Glomerular endothelial cell (primary cell): Measurements from ENCODE around the gene CHST14. TPM values are rescaled to one million over a fixed set of nuclear protein-coding genes. Genes with fewer than 3 reads are reported as not detected.

Experiments
- DNase-seq: peaks from one replicate; pipeline ENCODE4 v3.0.0-alpha.2; 2011; ENCODE audit warnings: low read depth, low spot score; ENCODE audit errors: extremely low read depth
- total RNA-seq: library from RNA; depleted of rRNA; stranded (reverse); fragments of >200 nt; gene quantifications from 2 replicates; pipeline ENCODE4 v1.2.3, GENCODE V29; 2015

CHST14 gene, protein sequence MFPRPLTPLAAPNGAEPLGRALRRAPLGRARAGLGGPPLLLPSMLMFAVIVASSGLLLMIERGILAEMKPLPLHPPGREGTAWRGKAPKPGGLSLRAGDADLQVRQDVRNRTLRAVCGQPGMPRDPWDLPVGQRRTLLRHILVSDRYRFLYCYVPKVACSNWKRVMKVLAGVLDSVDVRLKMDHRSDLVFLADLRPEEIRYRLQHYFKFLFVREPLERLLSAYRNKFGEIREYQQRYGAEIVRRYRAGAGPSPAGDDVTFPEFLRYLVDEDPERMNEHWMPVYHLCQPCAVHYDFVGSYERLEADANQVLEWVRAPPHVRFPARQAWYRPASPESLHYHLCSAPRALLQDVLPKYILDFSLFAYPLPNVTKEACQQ
- 35.5 and 51.1 TPM in 2 replicates for total RNA-seq

DNA sequence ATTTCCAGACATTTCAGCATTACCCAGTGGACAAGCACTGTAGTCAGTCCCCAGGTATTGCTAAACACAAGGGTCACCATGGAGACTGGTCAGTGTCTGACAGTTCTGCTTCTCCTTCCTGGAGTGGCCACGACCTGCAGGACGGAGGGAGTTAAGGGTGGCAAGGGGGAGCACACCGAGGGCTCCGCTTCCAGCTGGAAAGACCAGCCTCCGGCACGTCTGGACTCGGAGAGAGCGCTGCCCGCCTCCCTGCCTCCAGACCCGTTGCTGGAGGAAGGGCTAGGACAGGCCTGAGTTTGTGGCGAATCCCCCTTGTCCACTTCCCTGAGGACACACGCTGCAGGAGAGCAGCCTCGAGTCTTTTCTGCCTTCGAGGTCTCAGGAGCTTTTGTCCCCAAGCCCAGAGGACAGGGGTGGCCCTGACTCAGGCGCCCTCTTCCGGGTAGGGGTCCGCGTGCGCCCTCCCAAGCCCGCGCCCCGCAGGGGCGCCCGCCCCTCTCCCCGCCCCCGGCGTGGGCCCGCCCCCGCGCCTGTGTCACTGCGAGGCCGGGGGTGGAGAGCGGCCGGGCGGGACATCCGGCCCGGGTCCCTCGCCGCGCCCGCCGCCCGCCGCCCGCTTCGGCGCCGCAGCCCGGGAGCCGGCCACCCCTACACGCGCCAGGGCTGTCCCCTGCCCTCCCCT, at the start of gene CHST14:
TSS of gene CHST14 (plus strand) at position 562 of the 682 bp plus-strand sequence. CDS start 230 bp downstream, outside the sequence.
- no peak for DNase-seq

DNA sequence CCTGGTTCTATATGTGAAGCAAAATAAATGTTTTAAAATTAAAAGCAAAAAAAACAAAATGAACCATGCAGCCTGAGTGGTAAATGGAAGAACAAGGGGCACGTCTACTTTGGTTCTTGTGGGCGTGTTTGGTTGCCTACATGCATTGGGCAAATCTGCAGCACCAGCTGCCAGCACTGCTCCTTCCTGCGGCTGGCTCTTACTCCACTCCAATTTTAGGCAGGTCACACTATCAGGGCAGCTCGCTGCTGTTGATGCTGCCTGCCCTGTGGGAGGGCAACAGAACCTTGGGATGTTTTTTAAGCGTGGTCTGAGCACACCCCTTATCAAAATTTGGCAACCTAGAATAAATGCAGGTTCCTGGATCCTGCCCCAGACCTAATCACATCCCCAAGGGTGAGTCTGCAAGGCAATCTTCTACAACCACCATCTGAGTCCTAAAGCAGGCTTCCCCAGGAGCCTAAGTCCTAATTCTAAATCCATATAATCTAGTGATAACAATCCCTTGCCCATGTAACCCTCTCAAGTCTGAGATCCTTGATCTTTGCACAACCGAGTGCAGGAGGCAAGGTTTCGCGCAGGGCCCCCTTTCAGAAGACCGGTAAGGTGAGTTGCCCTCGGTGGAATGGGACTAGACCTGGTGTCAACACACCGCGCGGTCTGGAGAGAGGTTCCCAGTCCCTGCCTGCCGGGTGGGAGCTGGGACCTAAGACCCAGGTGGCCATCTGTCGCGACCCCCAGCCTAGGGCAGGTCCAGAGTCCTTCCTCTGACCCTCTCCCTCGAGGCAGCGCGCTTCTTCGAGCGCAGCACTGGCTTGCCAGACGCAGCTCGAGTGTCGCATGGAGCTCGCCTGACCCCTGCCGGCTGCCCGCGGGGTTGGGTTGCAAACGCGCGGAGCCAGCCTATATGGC, 49.3 kb upstream of the CHST14 start:
- DNase-seq, result no peak

DNA sequence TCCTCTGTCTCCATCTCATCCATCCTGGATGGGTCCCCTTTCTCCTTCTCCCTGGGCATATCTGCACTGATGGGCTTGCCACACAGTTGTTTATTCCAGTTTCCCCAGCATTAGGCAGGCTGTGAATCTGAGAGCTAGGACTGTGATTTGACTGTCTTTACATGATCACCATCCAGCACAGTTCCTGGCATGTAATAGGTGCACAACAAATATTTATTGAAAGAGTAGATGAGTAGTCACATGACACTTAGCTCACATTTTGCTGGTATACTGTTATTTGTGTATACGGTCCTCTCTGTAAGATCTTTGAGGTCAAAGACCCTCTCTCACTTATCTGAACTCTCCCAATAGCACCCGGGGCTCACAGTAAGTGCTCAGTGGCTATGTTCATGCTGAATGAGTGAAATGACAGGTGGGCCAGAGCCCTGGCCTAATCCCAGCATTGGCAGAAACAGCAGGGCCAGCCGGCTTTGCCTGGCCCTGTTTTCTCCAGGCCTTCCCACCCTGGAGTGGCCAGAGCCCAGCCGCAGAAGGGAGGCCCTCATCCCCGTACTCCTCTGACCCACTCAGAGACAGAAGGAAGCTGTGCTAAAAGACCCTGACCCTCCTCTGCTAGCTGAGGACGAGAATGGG, 46.2 kb upstream of the CHST14 start:
- DNase-seq, result no peak

DNA sequence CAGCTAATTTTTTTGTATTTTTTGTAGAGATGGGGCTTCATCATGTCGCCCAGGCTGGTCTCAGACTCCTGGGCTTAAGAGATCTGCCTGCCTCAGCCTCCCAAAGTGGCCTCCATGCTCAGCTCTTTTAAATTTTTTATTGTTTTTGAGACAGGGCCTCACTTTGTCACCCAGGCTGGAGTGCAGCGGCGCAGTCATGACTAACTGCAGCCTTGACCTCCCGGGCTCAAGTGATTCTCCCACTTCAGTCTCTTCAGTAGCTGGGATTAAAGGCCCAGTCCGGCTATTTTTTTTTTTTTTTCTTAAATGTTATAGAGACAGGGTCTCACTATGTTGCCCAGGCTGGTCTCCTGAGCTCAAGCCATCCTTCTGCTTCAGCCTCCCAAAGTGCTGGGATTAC, 45.1 kb upstream of the CHST14 start:
- DNase-seq, result no peak

DNA sequence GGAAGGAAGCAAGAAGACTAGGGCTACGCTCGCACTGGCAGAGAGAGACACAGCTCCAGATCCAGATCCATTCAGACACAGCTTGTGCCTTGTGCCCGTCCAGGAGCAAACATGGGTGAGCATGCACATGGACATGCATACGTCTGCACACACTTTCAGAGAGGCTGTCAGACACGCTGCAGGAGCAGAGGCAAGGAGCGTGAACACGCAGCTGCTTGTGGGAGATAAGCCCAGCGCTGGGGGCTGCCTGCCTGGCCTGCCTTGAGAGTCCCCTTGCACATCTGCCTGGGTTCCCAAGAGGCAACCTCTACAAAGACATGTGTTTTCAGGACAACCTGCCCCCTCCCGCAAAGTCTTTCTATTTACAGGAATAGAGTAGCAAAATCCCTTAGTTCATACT, 43.6 kb upstream of the CHST14 start:
- no peak for DNase-seq

DNA sequence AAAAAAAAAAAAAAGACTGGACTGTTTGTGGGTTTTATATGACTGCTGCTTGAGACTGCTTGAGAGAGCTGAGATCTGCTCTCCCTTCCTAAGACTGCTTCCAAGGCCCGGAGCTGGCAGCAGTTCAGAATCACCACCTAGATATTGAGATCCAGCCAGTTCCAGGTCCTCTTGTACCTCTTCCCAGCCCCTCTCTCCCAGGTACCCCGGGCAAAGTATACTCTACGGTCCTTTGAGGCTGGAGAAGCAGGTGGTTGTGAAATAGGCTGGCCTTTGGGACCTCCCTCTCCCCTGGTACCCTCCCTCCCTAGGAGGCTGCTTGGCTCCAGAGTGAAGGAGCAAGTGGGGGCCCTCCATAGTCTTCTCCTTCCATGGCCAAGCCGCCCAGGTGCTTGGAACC, 42.6 kb upstream of the CHST14 start:
- DNase-seq, result no peak

DNA sequence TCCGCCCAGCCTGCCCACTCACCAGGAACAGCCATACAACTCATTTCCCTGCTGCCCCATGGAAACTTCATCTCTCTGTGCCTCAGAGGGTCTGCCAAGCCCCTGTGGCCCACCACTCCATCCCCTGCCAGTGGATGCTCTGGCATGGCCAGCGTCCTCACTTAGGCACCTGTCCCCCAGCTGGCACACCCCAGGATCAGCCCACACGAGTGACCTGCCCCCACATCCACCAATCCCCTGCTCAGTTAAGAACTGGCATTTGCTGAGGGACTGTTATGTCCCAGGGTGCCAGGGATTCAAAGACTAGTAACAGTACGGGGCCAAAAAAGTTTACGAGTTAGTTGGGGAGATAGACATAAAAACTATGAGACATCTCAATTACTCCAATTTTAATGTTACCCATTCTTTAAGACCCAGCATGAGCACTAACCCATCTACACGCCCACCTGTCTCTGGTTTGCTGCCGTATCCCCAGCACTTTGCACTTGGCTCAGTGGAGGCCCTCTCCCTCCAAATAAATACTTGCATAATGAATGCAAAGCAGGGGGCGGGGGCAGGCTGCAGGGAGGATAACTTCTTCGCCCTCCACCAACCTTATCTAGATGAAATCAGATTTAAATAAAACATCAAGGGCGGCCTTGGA, 41.6 kb upstream of the CHST14 start:
- DNase-seq, result no peak

DNA sequence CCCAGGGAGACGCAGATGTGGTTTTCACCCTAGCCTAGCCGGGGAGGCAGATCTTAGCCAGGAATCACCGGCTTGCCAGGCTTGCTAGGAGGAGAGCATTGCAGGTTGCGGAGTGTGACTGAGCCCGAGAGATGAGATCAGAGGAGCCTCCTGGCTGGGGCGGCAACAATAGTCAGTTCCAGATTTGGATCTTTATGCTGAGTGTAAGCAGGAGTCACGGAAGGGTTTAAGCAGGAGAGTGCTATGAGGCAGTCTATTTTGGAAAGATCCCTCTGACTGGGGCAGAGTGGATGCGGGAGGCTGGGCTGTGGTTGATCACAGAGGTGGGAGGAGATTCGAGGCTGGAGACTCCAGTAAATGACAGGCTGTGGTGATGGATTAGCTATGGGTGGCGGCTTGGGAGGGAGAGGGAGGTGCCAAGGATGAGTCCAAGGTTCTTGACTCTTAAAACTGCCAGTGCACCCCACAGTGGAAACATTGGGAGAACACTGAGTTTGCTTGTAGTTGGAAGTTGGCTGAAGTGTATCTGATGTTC, 40.4 kb upstream of the CHST14 start:
- DNase-seq, result no peak

DNA sequence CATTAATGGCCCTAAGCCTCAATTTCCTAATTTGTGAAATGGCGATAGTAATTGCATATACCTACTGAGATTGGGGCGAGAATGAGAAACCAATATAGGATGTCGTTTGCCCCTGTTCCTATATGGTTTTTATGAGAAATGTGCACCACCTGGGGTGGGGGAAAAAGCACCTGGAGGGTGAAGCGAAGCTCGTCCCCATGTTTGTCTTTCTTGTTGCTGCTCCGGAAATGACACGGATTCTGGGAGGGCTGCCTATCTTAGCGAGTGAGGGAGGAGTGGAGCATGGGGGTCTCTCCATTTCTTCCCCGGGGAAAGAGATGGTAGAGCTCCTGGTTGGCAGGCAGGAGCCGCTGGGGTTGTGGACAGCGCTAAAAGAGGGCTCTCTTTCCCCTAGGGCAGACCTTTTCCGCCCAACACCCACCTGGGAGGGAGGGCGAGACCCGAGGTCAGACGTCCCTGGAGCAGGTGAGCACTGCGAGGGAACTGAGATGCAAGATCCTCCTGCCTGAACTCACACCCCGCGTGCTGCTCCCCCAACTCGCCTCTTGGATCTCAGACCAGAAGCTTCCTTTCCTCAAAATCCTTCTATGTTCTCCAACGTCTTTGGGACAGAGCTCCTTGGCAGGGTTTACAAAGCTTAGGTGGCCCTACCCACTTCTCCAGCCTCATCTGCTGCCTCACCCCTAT, 35.6 kb upstream of the CHST14 start:
- no peak for DNase-seq

DNA sequence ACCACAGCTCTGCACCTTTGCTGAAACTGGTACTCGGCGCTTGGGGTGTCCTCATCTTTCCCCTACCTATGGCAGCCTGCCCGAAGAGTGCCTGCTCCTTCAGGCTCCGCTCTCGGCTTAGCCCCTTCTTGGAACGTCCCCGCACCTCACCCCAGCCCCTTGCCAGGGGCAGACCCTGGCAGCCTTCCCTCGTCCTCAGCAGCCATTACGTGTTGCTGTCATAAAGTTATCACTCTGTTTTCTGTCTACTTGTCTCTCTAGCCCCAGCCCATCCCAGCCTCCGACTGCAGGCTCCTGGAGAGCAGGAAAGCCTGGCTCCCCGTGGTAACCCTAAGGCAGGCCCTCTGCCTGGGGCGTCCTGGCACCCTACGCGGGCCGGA, 35.1 kb upstream of the CHST14 start:
- DNase-seq, result no peak

DNA sequence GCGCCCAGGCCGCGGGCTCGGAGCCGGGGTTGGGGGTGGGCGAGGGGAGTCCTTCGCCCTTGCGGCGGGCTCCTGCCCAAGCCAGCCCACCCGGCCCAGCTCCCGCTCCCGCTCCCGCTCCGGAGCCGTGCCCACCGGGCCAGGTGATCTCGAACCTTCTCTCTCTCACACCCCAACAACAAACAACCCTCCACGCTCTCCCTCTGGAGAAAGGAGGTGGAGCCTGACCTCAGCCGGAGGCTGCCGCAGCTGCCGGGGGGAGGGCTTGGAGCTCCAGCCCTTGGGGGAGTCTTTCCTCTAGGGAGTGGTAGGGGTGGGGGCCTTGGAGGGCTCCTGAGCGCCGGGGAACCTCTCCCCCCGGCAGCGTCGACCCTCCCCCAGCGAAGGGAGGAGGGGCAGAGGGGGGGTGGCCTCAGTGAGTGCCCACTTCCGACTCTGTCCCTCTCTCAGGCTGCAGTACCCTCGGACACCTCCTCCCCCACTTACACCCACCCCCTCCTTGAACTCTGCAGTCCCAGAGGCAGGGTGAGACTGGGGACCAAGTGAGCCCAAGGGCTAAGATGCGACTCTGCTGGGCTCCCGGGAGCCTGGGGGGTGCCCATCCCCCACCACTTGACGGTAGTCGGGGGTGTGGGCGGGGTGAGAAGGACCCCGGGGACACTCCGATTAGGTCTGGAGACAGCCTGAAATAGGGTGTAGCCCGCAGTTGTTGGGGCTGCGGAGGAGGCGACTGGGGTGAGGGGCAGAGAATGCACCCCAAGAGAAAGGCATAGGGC, 34.5 kb upstream of the CHST14 start:
- no peak for DNase-seq

DNA sequence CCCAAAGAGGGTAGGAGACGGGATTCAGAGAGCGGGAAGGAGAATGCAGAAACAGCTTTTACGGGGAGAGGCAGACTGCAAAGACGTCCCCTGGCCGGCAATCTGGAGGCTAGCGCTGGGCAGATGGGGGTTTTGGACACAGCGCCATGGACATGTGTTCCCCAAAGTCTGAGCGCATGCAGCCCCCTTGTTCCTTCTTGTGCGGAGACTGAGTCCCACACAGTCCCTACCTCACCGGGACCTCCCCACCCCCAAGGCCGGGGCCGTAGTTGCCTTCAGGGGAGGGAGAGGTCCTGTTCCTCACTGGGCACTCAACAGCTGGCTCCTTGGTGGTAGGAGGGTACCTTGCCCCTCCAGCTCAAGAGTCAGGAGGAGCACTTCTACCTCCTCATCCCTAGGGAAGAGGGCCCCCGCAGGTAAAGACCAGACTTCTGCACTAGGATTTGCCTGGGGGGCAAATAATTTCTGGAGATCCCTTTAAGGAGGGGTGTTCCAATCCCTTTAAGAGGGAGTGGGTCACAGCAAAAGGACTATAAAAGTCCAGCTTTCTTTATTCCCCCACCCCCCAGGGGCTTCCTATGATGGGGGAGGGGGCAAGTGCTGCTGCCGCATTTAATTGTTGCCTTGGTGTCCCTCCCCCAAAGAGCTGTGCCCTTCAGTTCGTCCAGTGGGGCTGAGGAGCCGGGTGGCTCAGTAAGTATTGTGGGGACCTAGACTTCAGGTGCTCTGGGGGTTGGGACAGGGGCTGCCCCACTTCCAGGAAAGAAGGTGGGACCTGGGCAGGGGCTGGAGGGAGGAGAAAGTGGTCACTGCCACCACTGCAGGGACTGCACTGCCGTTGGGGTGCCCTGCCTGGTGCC, 33.7 kb upstream of the CHST14 start:
- DNase-seq, result no peak

DNA sequence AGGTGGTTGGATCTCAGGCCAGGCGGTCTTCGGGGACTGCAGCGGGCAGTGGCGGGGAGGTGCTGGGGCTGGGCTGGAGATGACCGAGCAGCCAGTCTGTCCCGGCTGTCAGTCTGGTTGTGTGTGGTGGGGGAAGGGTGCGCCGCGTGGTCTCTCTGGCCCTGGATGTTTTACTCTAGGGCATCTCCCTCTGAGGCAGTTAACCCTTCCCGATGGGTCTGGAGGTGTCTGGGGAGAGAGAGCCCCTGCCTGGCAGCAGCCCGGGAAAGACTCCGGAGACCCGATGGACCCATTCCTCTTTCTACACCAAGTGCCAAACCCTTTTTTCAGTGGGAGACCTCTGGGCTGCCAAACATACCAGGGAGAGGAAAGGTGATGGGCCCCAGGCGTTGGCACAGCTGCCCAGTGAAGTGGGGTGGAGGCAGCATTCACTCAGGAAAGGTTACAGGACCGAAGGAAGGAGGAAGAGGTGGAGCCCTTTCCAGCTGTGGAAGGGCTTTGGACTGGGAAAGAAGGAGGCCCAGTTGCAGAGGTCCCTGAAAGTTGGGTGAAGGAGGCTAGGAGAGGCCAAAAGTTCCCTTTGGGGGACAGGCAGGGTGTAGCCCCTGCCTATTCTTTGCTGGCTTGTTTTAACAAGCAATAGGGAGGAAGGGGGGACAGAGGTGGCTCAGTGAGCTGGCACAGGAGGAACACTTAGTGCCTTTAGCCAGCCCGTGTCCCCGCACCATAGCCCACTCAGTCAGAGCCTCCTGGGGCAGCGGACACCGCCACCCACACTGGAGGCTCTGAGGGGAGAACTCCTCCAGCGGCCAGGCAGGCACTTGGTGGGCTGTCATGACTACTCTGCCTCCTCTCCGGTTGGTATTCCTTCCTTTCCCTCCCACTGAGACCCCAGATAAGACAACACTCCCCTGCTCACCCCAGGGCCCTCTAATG, 32.8 kb upstream of the CHST14 start:
- no peak for DNase-seq

DNA sequence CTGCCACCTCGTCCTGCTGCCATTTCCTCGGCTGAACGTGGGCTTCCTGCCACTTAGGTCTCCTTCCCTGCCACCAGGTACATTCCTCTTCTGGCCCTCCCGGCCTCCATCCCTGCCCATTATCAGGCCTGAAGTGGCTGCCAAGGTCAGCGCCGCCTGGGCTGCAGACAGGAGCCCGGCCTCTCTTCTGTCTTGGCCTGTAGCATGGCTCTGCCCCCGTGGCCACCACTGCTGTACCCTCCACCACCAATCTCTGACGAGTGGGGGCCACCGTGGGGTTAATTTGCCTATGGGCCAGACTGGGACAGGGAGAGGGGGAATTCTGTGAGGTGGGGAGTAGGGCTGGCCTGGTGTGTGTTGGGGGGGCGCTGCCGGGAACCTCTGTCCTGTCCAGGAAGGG, 32.1 kb upstream of the CHST14 start:
- no peak for DNase-seq

DNA sequence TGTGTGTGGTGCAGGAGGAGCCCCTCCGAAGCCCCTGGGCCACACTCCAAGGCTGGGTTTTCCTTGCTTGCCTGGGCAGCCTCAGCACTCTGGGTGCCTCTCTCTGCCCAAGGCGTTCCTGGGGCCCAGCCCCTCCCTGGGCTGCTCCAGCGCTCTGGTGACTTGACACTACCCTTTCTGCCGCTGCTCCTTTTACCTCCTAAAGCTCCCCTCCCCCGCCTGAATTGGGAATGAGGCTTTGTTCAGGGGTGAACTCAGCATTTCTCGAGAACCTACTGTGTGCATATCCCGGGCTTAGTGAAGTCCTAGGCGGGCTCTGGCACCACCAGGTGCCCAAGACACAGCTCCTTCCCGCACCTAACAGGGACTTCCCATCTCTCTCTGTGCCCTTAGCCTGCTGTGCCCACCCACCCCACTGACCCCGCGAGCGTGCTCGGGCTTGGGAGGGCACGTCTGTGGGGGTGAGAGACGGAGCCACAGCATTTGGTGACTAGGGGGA, 31.3 kb upstream of the CHST14 start:
- no peak for DNase-seq

DNA sequence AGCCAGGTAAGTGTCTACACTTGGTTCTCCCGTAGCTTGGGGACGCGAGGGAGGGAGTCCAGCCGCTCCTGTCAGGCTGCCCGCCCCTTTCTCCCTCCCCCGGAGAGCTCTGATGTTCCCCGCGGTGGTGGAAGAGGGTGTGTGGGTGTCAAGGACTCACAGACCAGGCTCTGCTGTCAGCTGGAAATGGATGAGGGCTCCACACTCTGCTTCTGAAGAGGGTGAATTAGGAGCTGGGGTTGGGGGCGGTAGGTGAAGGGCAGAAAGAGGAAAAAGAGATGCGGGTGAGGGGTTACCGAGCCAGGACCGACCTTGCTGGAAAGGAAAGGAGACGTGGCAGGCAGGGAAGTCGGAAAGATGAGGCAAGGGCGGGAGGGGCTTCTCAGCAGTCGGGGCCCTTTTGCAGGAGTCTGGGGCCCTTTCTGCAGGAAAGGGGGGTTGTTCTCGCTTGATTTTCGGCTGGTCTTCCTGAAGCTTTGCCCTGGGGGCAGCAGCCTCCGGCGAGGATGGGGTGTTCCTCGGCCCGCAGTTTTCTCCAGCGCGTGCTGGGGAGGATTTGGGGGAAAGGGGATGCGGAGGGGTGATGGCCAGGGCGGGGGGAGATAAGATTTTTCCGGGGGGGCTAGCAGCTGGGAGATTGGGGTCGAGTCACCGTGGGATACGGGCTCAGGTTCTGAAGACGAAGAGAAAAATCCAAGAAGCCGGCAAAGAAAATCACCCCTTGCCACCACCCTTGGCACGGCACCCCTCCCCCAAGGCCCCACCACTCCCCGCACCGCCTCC, 30.6 kb upstream of the CHST14 start:
- DNase-seq, result no peak
